ENCODE data around the gene ACAA2.

Gene ACAA2

GRCh38 chr18:49766646-49767045, 46.7 kb downstream of the ACAA2 start:
- no peak for DNase-seq
- Histone ChIP-seq H3K9me3 (ENCODE audit: insufficient read depth, low read length, severe bottlenecking) (no peaks in the 10 kb centered on the region), H3K79me2 (ENCODE audit: insufficient read depth, low read length) (no peaks in the 10 kb centered on the region), H3K36me3 (ENCODE audit: insufficient read depth, low read length) (no peaks in the 10 kb centered on the region), H2AFZ (ENCODE audit: low read depth, low read length) (no peak overlapping the region), H3K4me1 (ENCODE audit: insufficient read depth, low read length) (no peaks in the 10 kb centered on the region), H3K27me3 (ENCODE audit: insufficient read depth, low read length, poor library complexity) (peaks cover 2% of the 10 kb centered on the region), H3K9ac (ENCODE audit: low read depth, low read length) (no peak overlapping the region), H3K4me3 (ENCODE audit: low read depth in 1 of 2, low read length in 2 of 2) (no peak overlapping the region), H3K4me2 (ENCODE audit: insufficient read depth, low read length) (no peak overlapping the region), H3K27ac (ENCODE audit: low read length) (no peak overlapping the region), H4K20me1 (ENCODE audit: insufficient read depth, low read length) (no peaks in the 10 kb centered on the region)
- TF ChIP-seq EZH2 (IDR thresholded peaks at IDR 0.05; ENCODE audit: borderline replicate concordance, low read depth, low read length, severe bottlenecking) (no peak), CTCF (IDR thresholded peaks at IDR 0.05; ENCODE audit: borderline replicate concordance, extremely low read depth, low read length, poor library complexity, severe bottlenecking) (no peak)
- no peak for ATAC-seq (ENCODE audit: insufficient read depth, low read depth)

GRCh38 chr18:49764032-49764431, 49.3 kb downstream of the ACAA2 start:
- Histone ChIP-seq H2AFZ (ENCODE audit: low read depth, low read length) (no peak overlapping the region), H3K79me2 (ENCODE audit: insufficient read depth, low read length) (no peaks in the 10 kb centered on the region), H3K4me1 (ENCODE audit: insufficient read depth, low read length) (no peaks in the 10 kb centered on the region), H4K20me1 (ENCODE audit: insufficient read depth, low read length) (no peaks in the 10 kb centered on the region), H3K9me3 (ENCODE audit: insufficient read depth, low read length, severe bottlenecking) (no peaks in the 10 kb centered on the region), H3K36me3 (ENCODE audit: insufficient read depth, low read length) (no peaks in the 10 kb centered on the region), H3K27me3 (ENCODE audit: insufficient read depth, low read length, poor library complexity) (peaks cover 2% of the 10 kb centered on the region), H3K4me2 (ENCODE audit: insufficient read depth, low read length) (no peak overlapping the region), H3K9ac (ENCODE audit: low read depth, low read length) (no peak overlapping the region), H3K27ac (ENCODE audit: low read length) (no peak overlapping the region), H3K4me3 (ENCODE audit: low read depth in 1 of 2, low read length in 2 of 2) (no peak overlapping the region)
- TF ChIP-seq EZH2 (IDR thresholded peaks at IDR 0.05; ENCODE audit: borderline replicate concordance, low read depth, low read length, severe bottlenecking) (no peak), CTCF (IDR thresholded peaks at IDR 0.05; ENCODE audit: borderline replicate concordance, extremely low read depth, low read length, poor library complexity, severe bottlenecking) (no peak)
- no peak for DNase-seq
- no peak for ATAC-seq (ENCODE audit: insufficient read depth, low read depth)

- no peak for TF ChIP-seq CTCF (IDR thresholded peaks at IDR 0.05; ENCODE audit: borderline replicate concordance, extremely low read depth, low read length, poor library complexity, severe bottlenecking)
- no peak for TF ChIP-seq EZH2 (IDR thresholded peaks at IDR 0.05; ENCODE audit: borderline replicate concordance, low read depth, low read length, severe bottlenecking)
- Histone ChIP-seq H3K27ac (ENCODE audit: low read length) (no peak overlapping the region), H3K4me2 (ENCODE audit: insufficient read depth, low read length) (no peak overlapping the region), H2AFZ (ENCODE audit: low read depth, low read length) (no peak overlapping the region), H3K9ac (ENCODE audit: low read depth, low read length) (no peak overlapping the region), H4K20me1 (ENCODE audit: insufficient read depth, low read length) (no peaks in the 10 kb centered on the region), H3K9me3 (ENCODE audit: insufficient read depth, low read length, severe bottlenecking) (no peaks in the 10 kb centered on the region), H3K4me1 (ENCODE audit: insufficient read depth, low read length) (no peaks in the 10 kb centered on the region), H3K36me3 (ENCODE audit: insufficient read depth, low read length) (no peaks in the 10 kb centered on the region), H3K4me3 (ENCODE audit: low read depth in 1 of 2, low read length in 2 of 2) (no peak overlapping the region), H3K27me3 (ENCODE audit: insufficient read depth, low read length, poor library complexity) (no peaks in the 10 kb centered on the region), H3K79me2 (ENCODE audit: insufficient read depth, low read length) (no peaks in the 10 kb centered on the region)
- ATAC-seq (ENCODE audit: insufficient read depth, low read depth) (no peak), DNase-seq (no peak)
Measured at GRCh38 chr18:49763590-49763989, 49.7 kb downstream of the ACAA2 start.
